GM12872 (cell line): ENCODE data around the gene STEEP1.

Source experiments
- CTCF ChIP-seq: IDR thresholded peaks from 3 replicates; pipeline ENCODE4 v1.5.1; 2011; ENCODE audit warnings: low read depth, mild to moderate bottlenecking, low read length, moderate library complexity; ENCODE audit not compliant: insufficient read depth

The STEEP1 gene

DNA sequence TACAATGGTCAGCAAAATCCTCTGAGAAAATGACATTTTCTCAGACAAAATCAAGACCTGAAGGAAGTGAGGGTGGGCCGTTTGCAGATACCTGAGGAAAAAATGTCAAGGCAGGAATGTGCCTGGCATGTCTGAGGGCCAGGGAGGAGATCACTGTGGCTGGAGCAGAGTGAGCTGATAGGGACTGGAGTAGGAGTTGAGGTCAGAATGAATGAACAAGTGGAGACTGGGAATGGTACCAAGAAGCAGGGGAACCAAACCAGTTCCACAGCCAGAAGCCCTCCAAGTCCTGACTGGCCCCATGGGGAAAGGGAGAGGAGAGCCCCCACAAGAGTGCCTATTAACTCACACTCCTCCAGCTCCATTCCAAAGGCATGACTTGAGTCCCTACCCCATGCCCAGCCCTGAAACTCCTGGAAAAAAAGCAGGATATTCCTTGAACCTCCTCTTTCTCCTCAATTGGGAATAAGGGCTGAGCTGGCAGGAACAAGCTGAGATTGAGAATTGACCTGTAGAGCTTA is 41.5 kb downstream of the STEEP1 start:
- no peak for TF ChIP-seq CTCF

- TF ChIP-seq CTCF = no peak
Measured at GRCh38 chrX:119521246-119521645, 44.0 kb downstream of the STEEP1 start.

DNA sequence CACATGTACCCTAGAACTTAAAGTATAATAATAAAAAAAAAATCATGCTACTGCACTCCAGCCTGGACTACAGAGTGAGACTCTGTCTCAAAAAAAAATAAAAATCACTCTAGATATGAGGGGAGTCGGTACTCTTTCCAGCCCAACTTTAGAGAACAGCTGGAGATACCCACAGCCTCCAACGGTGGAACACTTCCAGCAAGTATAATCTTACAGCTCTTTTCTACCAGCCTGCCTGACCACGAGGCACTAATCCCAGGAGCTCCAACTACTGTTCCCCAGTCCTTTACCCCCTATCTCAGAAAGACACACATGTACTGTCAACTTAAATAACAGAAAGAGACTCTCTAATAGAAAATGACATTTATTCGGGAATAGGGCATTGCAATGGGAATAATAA is 46.8 kb downstream of the STEEP1 start:
- no peak for TF ChIP-seq CTCF

- TF ChIP-seq CTCF = peak; percentile 86
Measured at GRCh38 chrX:119516157-119516702, 49.0 kb downstream of the STEEP1 start.

GRCh38 chrX:119512146-119512800 is 52.9 kb downstream of the STEEP1 start:
- TF ChIP-seq CTCF = peak; percentile 61

DNA sequence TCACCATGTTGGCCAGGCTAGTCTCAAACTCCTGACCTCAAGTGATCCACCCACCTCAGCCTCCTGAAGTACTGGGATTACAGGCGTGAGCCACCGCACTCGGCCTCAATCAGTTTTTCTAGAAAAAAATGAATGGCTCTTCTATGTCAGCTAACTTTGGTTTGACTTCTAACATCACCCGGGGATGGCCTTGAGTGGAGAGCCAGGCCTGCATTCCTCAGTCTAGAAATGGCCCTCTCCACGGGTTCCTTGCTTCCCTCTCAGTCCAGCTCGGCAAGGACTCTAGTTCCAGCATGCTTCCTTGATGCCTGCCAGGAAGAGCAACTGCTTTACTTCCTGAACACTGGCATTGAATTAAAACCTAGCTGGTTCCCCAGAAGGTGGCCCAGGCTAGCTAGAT is 58.0 kb downstream of the STEEP1 start:
- no peak for TF ChIP-seq CTCF

- TF ChIP-seq CTCF = no peak
Measured at GRCh38 chrX:119505945-119506344, 59.3 kb downstream of the STEEP1 start.
